ENCODE data around the gene GSTCD.
"Not testable (repeated sequence)": the region's sequence is repeated elsewhere in the genome, so short reads cannot be mapped to it uniquely, and the experiment has no call there.

- not testable (repeated sequence) for TF ChIP-seq TCF4 (CRISPR knock-in tag; IDR thresholded peaks at IDR 0.05; ENCODE audit: borderline replicate concordance); PATZ1 (CRISPR knock-in tag; IDR thresholded peaks at IDR 0.05; ENCODE audit: borderline replicate concordance); POU6F1 (CRISPR knock-in tag; IDR thresholded peaks at IDR 0.05; ENCODE audit: borderline replicate concordance, low read depth); ZNF70 (CRISPR knock-in tag; IDR thresholded peaks at IDR 0.05); RARB (CRISPR knock-in tag; IDR thresholded peaks at IDR 0.05); CSDC2 (CRISPR knock-in tag; IDR thresholded peaks at IDR 0.05); ZFP30 (CRISPR knock-in tag; IDR thresholded peaks at IDR 0.05); TSHZ2 (CRISPR knock-in tag; IDR thresholded peaks at IDR 0.05); GLIS3 (CRISPR knock-in tag; IDR thresholded peaks at IDR 0.05); SNAI2 (CRISPR knock-in tag; IDR thresholded peaks at IDR 0.05); CREB5 (CRISPR knock-in tag; IDR thresholded peaks at IDR 0.05; ENCODE audit: low read depth)
Measured at GRCh38 chr4:105848359-105848758, 139.8 kb downstream of the GSTCD start.

All from SK-N-SH treated with all-trans-retinoic acid at 6 μM for 48 hours (cell line).